HepG2 (cell line): ENCODE data around the gene TSPAN31. TPM values are rescaled to one million over a fixed set of nuclear protein-coding genes. Genes with fewer than 3 reads are reported as not detected.

Experiments
- ATAC-seq: fragments of 200-7000 bp; cut with Tn5 transposase; 3 replicates; pipeline ENCODE4 v1.9.1; 2020; ENCODE audit warnings: mild to moderate bottlenecking, moderate library complexity
- BruUV-seq: library from RNA; stranded (reverse); fragments of 400-500 nt; replicated peaks from 2 replicates; lab custom pipeline; 2021; lab: Mats Ljungman, UMichigan
- CTCF ChIA-PET: fragments of 300-600 bp; formaldehyde crosslinking; extraction: SDS; loops from one replicate; lab custom pipeline; 2021; ENCODE audit warnings: low total read pairs, inconsistent platforms, low intra/inter-chr PET ratio; lab: Yijun Ruan, JAX
- POLR2A ChIA-PET: fragments of 350-600 bp; sonication (Branson Sonifier 250); formaldehyde crosslinking; loops from one replicate; lab custom pipeline; 2020; ENCODE audit warnings: antibody characterized with exemption, inconsistent platforms; lab: Yijun Ruan, JAX
- DNase-seq: peaks from one replicate; pipeline ENCODE4 v3.0.0-alpha.2; 2015; ENCODE audit warnings: low spot score
- FAIRE-seq: peaks from 3 replicates; lab custom pipeline; 2011; peaks lifted over from hg19 to GRCh38; lab: Jason Lieb, UNC
- H2AFZ ChIP-seq: one replicate; pipeline ENCODE4 v1.6.1; 2011; ENCODE audit warnings: low read length, inconsistent platforms
- H3K27ac ChIP-seq: fragments of 300-600 bp; 3 replicates; pipeline ENCODE4 v1.8.0; 2011; ENCODE audit warnings: mixed run types, mild to moderate bottlenecking, mixed read lengths, low read length, inconsistent platforms; ENCODE audit not compliant: insufficient read depth; ENCODE audit errors: extremely low read length
- H3K27me3 ChIP-seq, 2 experiments: fragments of 200-600 bp in 1 of 2; 2 replicates in 1 of 2; 3 replicates in 1 of 2; pipeline versions ENCODE4 v1.6.0 to v1.8.0; 2011; ENCODE audit warnings: low read length in 2 of 2, mild to moderate bottlenecking in 2 of 2, moderate library complexity in 2 of 2, inconsistent platforms in 1 of 2; ENCODE audit not compliant: insufficient read depth in 2 of 2, control insufficient read depth in 1 of 2
- H3K36me3 ChIP-seq, 2 experiments: fragments of 200-600 bp in 1 of 2; replicated peaks in 1 of 2; 2 replicates in 1 of 2; 3 replicates in 1 of 2; pipeline versions ENCODE4 v1.5.1 to v1.8.0; 2011; ENCODE audit warnings: low read length in 2 of 2, inconsistent platforms in 1 of 2; ENCODE audit not compliant: insufficient read depth in 2 of 2, control insufficient read depth in 1 of 2
- H3K4me1 ChIP-seq: 2 replicates; pipeline ENCODE4 v1.5.1; 2012; ENCODE audit warnings: low read length, inconsistent platforms; ENCODE audit not compliant: insufficient read depth
- H3K4me2 ChIP-seq: 2 replicates; pipeline ENCODE4 v1.6.0; 2011; ENCODE audit warnings: low read depth, low read length, inconsistent platforms
- H3K4me3 ChIP-seq, 3 experiments: fragments of 200-600 bp in 1 of 3; sonication (generic), shearing (Covaris generic) in 1 of 3; replicated peaks in 1 of 3; 2 replicates each; pipeline ENCODE4 v1.5.1; 2011 to 2016; ENCODE audit warnings: low read length in 3 of 3, inconsistent platforms in 2 of 3, low read depth in 2 of 3, mild to moderate bottlenecking in 2 of 3, control low read depth in 1 of 3, mixed read lengths in 1 of 3; ENCODE audit not compliant: insufficient read depth in 1 of 3
- H3K79me2 ChIP-seq: one replicate; pipeline ENCODE4 v1.6.1; 2011; ENCODE audit warnings: low read length, inconsistent platforms; ENCODE audit not compliant: insufficient read depth
- H3K9ac ChIP-seq: 2 replicates; pipeline ENCODE4 v1.6.0; 2011; ENCODE audit warnings: mild to moderate bottlenecking, low read depth, low read length, inconsistent platforms; ENCODE audit not compliant: insufficient read depth
- H3K9me3 ChIP-seq: 2 replicates; pipeline ENCODE4 v1.5.1; 2012; ENCODE audit warnings: mild to moderate bottlenecking, low read length
- H4K20me1 ChIP-seq: 2 replicates; pipeline ENCODE4 v1.6.0; 2011; ENCODE audit warnings: inconsistent platforms, mild to moderate bottlenecking, low read length, moderate library complexity; ENCODE audit not compliant: insufficient read depth
- ADNP ChIP-seq: sonication (generic); formaldehyde crosslinking; IDR thresholded peaks from 2 replicates; pipeline ENCODE4 v1.4.0; 2020; ENCODE audit warnings: missing genetic modification reagents
- FOXO4 ChIP-seq: sonication (generic); formaldehyde crosslinking; conservative IDR thresholded peaks from 2 replicates; pipeline ENCODE4 v1.8.1; 2023; ENCODE audit warnings: missing genetic modification reagents
- MEIS1 ChIP-seq: sonication (generic); formaldehyde crosslinking; IDR thresholded peaks from 2 replicates; pipeline ENCODE4 v1.9.0; 2021; ENCODE audit warnings: mild to moderate bottlenecking, missing genetic modification reagents, moderate library complexity, borderline replicate concordance
- MYC ChIP-seq: sonication (generic); formaldehyde crosslinking; IDR thresholded peaks from 2 replicates; pipeline ENCODE4 v1.9.0; 2021; ENCODE audit warnings: missing genetic modification reagents, borderline replicate concordance
- PLSCR1 ChIP-seq: sonication (generic); formaldehyde crosslinking; IDR thresholded peaks from 2 replicates; pipeline ENCODE4 v1.5.0; 2020; ENCODE audit warnings: missing genetic modification reagents, mild to moderate bottlenecking, borderline replicate concordance
- PPARG ChIP-seq: conservative IDR thresholded peaks from 2 replicates; pipeline ENCODE4 v1.6.1; 2016; ENCODE audit warnings: missing biosample characterization, missing genetic modification reagents
- SMAD9 ChIP-seq: sonication (generic); formaldehyde crosslinking; IDR thresholded peaks from 2 replicates; pipeline ENCODE4 v1.5.1; 2020; ENCODE audit warnings: mild to moderate bottlenecking, missing genetic modification reagents
- THRA ChIP-seq: sonication (generic); formaldehyde crosslinking; IDR thresholded peaks from 2 replicates; pipeline ENCODE4 v1.4.0; 2020; ENCODE audit warnings: missing genetic modification reagents, borderline replicate concordance
- ZBTB44 ChIP-seq: sonication (generic); formaldehyde crosslinking; IDR thresholded peaks from 2 replicates; pipeline ENCODE4 v1.4.0; 2020; ENCODE audit warnings: missing genetic modification reagents
- ZNF124 ChIP-seq: sonication (generic); formaldehyde crosslinking; IDR thresholded peaks from 2 replicates; pipeline ENCODE4 v1.4.0; 2020; ENCODE audit warnings: missing genetic modification reagents
- ZNF30 ChIP-seq: sonication (generic); formaldehyde crosslinking; IDR thresholded peaks from 2 replicates; pipeline ENCODE4 v1.5.0; 2020; ENCODE audit warnings: mild to moderate bottlenecking, missing genetic modification reagents
- ZNF652 ChIP-seq: IDR thresholded peaks from 2 replicates; pipeline ENCODE4 v1.6.1; 2016; ENCODE audit warnings: low read depth, borderline replicate concordance
- WGBS: methylation state at CpG from one replicate; pipeline ENCODE4 v1.1.6; 2017; ENCODE audit warnings: low lambda C conversion rate; 5-methylcytosine and 5-hydroxymethylcytosine counted together
- in situ Hi-C: cut with HindIII; loops from 2 replicates; pipeline ENCODE4 v1.10.0; 2017; ENCODE audit warnings: low pct_unique_long_range_greater_than_20kb; ENCODE audit not compliant: extremely low pct_ligation_motif_present
- intact Hi-C: fragments of 100-400 bp; cut with micrococcal nuclease; formaldehyde crosslinking; loops from one replicate; pipeline ENCODE4 v1.10.0; 2022; ENCODE audit not compliant: unreplicated experiment
- polyA plus RNA-seq, 8 experiments: library from polyadenylated mRNA; depleted of rRNA in 3 of 8; stranded (reverse) in 7 of 8; unstranded in 1 of 8; fragments of >200 nt; fragmentation: Illumina TruSeq in 4 of 8; extraction: Trizol in 4 of 8; gene quantifications; 2 replicates each; pipeline versions ENCODE4 v1.2.1 to v1.2.3, GENCODE V29; 2011 to 2016; ENCODE audit warnings: low read depth in 4 of 8, missing spikeins in 1 of 8, mixed read lengths in 1 of 8; ENCODE audit not compliant: insufficient read depth in 1 of 8
- total RNA-seq, 5 experiments: library from RNA; depleted of rRNA; stranded (reverse); fragments of >200 nt; fragmentation: Illumina TruSeq; extraction: Trizol; gene quantifications; 2 replicates each; pipeline ENCODE4 v1.2.3, GENCODE V29; 2016; ENCODE audit warnings: low read depth in 1 of 5

TSPAN31 gene
- total and polyA plus RNA-seq, 2 of the 13 experiments (the other 11 are each of a cell fraction or from before 2014, with no cell fraction given) = 10.4 to 24.6 TPM

- TF ChIP-seq SMAD9 (CRISPR knock-in tag) (no peak), ZBTB44 (CRISPR knock-in tag) (no peak), MYC (peak; percentile 37; the same call in 1 of the 2 replicates), ZNF652 (CRISPR knock-in tag) (peak; percentile 54), PPARG (CRISPR knock-in tag) (no peak), MEIS1 (CRISPR knock-in tag) (0 out of 2 replicates have a peak, but pooled peaks have one; percentile 32)
Measured at GRCh38 chr12:57754411-57755193, 9.8 kb downstream of the TSPAN31 start, which contains the start of gene MARCHF9 (continued).

GRCh38 chr12:57755194-57755453 is 10.3 kb downstream of the TSPAN31 start:
- ChIA-PET POLR2A (interaction anchor here (0.7 to 3.0 kb wide), 2 partner anchors 17 to 236 kb away, joined by 3 to 14 read pairs; partner anchors contain the start of genes EEF1AKMT3 and METTL1), CTCF (no interaction called here)
- Histone ChIP-seq H3K9me3 (no peaks in the 10 kb centered on the region), H3K4me1 (peaks cover 43% of the 10 kb centered on the region), H3K36me3 (peaks cover 6 to 8% of the 10 kb centered on the region in 2 experiments; a peak in 3 of 5 replicates), H3K4me3 (peak overlapping the region; percentile 37 to 82 (median 81); a peak in 4 of 6 replicates), H3K27me3 (no peaks in the 10 kb centered on the region; a peak in 1 of 5 replicates), H3K79me2 (peaks cover 23% of the 10 kb centered on the region), H2AFZ (no peak overlapping the region), H3K27ac (peak overlapping the region; percentile 67), H4K20me1 (0 out of 2 replicates have a peak, but pooled peaks cover 5% of the 10 kb centered on the region), H3K9ac (peak overlapping the region; percentile 45; the same call in 1 of the 2 replicates), H3K4me2 (peak overlapping the region; percentile 21; the same call in 1 of the 2 replicates)
- intact Hi-C loops (no loop called here), in situ Hi-C loops (no loop called here)
- WGBS = 0% methylated on average over 6 of the region's 34 CpGs
- ATAC-seq (no peak), DNase-seq (no peak), FAIRE-seq (no peak)
- no TSS peak for BruUV-seq
- TF ChIP-seq ADNP (CRISPR knock-in tag) (no peak), ZNF124 (CRISPR knock-in tag) (no peak), THRA (no peak), ZNF30 (CRISPR knock-in tag) (no peak), FOXO4 (CRISPR knock-in tag) (no peak), PLSCR1 (CRISPR knock-in tag) (no peak)
